ENCODE measurements around the gene PRAF2.
A peak's percentile ranks its signal among the peaks of the same experiment; 100 is the strongest.

PRAF2 gene

GRCh38 chrX:49073601-49074575 is at the start of gene PRAF2:
Gene PRAF2, minus strand, starts transcription at chrX:49074002. Its CDS starts 15 bp downstream, at chrX:49073987.
- peak; percentile 94 for DNase-seq (ENCODE audit: low spot score)

- DNase-seq (ENCODE audit: low spot score), result no peak
Observed at GRCh38 chrX:49122499-49122898, 48.7 kb upstream of the PRAF2 start.

- no peak for DNase-seq (ENCODE audit: low spot score)
Observed at GRCh38 chrX:49120091-49120490, 46.3 kb upstream of the PRAF2 start.

GRCh38 chrX:49117581-49117980 is 43.8 kb upstream of the PRAF2 start:
- no peak for DNase-seq (ENCODE audit: low spot score)

- DNase-seq (ENCODE audit: low spot score), result no peak
Observed at GRCh38 chrX:49116716-49117115, 42.9 kb upstream of the PRAF2 start.

GRCh38 chrX:49116076-49116475 is 42.3 kb upstream of the PRAF2 start:
- DNase-seq (ENCODE audit: low spot score), result no peak

- DNase-seq (ENCODE audit: low spot score), result no peak
Observed at GRCh38 chrX:49111791-49112190, 38.0 kb upstream of the PRAF2 start.

GRCh38 chrX:49110417-49110816 is 36.6 kb upstream of the PRAF2 start:
- DNase-seq (ENCODE audit: low spot score), result no peak

- no peak for DNase-seq (ENCODE audit: low spot score)
Observed at GRCh38 chrX:49108641-49109040, 34.8 kb upstream of the PRAF2 start.

GRCh38 chrX:49106930-49107329 is 33.1 kb upstream of the PRAF2 start:
- DNase-seq (ENCODE audit: low spot score), result peak; percentile 36

- DNase-seq (ENCODE audit: low spot score), result no peak
Observed at GRCh38 chrX:49106296-49106695, 32.5 kb upstream of the PRAF2 start.

GRCh38 chrX:49103637-49104036 is 29.8 kb upstream of the PRAF2 start:
- no peak for DNase-seq (ENCODE audit: low spot score)

GRCh38 chrX:49102190-49102589 is 28.4 kb upstream of the PRAF2 start:
- no peak for DNase-seq (ENCODE audit: low spot score)

GRCh38 chrX:49101629-49101984 is 27.8 kb upstream of the PRAF2 start:
- DNase-seq (ENCODE audit: low spot score), result peak; percentile 16

GRCh38 chrX:49100704-49101628 is 27.2 kb upstream of the PRAF2 start:
- peak; percentile 98 for DNase-seq (ENCODE audit: low spot score)

GRCh38 chrX:49096419-49096818 is 22.6 kb upstream of the PRAF2 start:
- DNase-seq (ENCODE audit: low spot score), result no peak

GRCh38 chrX:49089553-49089952 is 15.8 kb upstream of the PRAF2 start:
- DNase-seq (ENCODE audit: low spot score), result no peak

- DNase-seq (ENCODE audit: low spot score), result no peak
Observed at GRCh38 chrX:49082271-49082871, 8.6 kb upstream of the PRAF2 start.

- peak; percentile 69 for DNase-seq (ENCODE audit: low spot score)
Observed at GRCh38 chrX:49079489-49080428, 6.0 kb upstream of the PRAF2 start, which contains the start of gene WDR45. Gene WDR45, minus strand, starts transcription at chrX:49079887. Its CDS starts 1,792 bp downstream, at chrX:49078095.

- DNase-seq (ENCODE audit: low spot score), result no peak
Observed at GRCh38 chrX:49077941-49078340, 4.1 kb upstream of the PRAF2 start.

GRCh38 chrX:49075347-49075746 is 1.5 kb upstream of the PRAF2 start:
- DNase-seq (ENCODE audit: low spot score), result no peak
